SU-DHL-6 (cell line): Measurements from ENCODE around the gene TSPAN18.

ENCODE experiments used
- H2AFZ ChIP-seq: fragments of 200-600 bp; sonication (generic); 2 replicates; pipeline ENCODE4 v1.6.1; 2014; ENCODE audit warnings: low read depth, mild to moderate bottlenecking, moderate library complexity, mixed read lengths, antibody characterized with exemption, low read length; ENCODE audit not compliant: severe bottlenecking
- H3F3A ChIP-seq: fragments of 200-600 bp; shearing (Covaris generic); 2 replicates; pipeline ENCODE4 v1.6.0; 2016; ENCODE audit warnings: antibody characterized with exemption, mild to moderate bottlenecking; ENCODE audit not compliant: insufficient read depth
- H3K27ac ChIP-seq: fragments of 200-600 bp; sonication (generic); 2 replicates; pipeline ENCODE4 v1.5.1; 2016; ENCODE audit warnings: low read depth, mild to moderate bottlenecking, low read length, moderate library complexity, mixed read lengths
- H3K27me3 ChIP-seq: fragments of 200-600 bp; sonication (generic), shearing (Covaris generic); 2 replicates; pipeline ENCODE4 v1.6.0; 2014; ENCODE audit warnings: mild to moderate bottlenecking, low read length
- H3K36me3 ChIP-seq: fragments of 200-600 bp; sonication (generic); 2 replicates; pipeline ENCODE4 v1.6.1; 2014; ENCODE audit warnings: mild to moderate bottlenecking, low read length, mixed read lengths
- H3K4me2 ChIP-seq: fragments of 300-600, 200-600 bp; shearing (Covaris generic), sonication (generic); 2 replicates; pipeline ENCODE4 v1.6.0; 2014; ENCODE audit warnings: low read length, low read depth, mild to moderate bottlenecking; ENCODE audit not compliant: poor library complexity, severe bottlenecking
- H3K4me3 ChIP-seq: fragments of 200-600 bp; sonication (generic); 2 replicates; pipeline ENCODE4 v1.5.1; 2014; ENCODE audit warnings: antibody characterized with exemption, low read length, mild to moderate bottlenecking, mixed read lengths; ENCODE audit not compliant: insufficient read depth, poor library complexity, severe bottlenecking
- H3K79me2 ChIP-seq: fragments of 200-600 bp; sonication (generic); 2 replicates; pipeline ENCODE4 v1.6.1; 2014; ENCODE audit warnings: mild to moderate bottlenecking, low read length, moderate library complexity; ENCODE audit not compliant: insufficient read depth
- H3K9ac ChIP-seq: fragments of 200-600 bp; sonication (generic); 2 replicates; pipeline ENCODE4 v1.7.0; 2014; ENCODE audit warnings: mild to moderate bottlenecking, low read length
- H3K9me2 ChIP-seq: fragments of 200-600 bp; sonication (generic); replicated peaks from 2 replicates; pipeline ENCODE4 v1.6.1; 2014; ENCODE audit warnings: low read length; ENCODE audit not compliant: insufficient read depth
- H3K9me3 ChIP-seq: fragments of 200-600 bp; sonication (generic); 2 replicates; pipeline ENCODE4 v1.6.1; 2014; ENCODE audit warnings: low read length, mixed read lengths; ENCODE audit not compliant: insufficient read depth
- H4K20me1 ChIP-seq: fragments of 200-600 bp; sonication (generic); 2 replicates; pipeline ENCODE4 v1.6.1; 2014; ENCODE audit warnings: low read depth, mild to moderate bottlenecking, antibody characterized with exemption, low read length, moderate library complexity, mixed read lengths
- CTCF ChIP-seq: fragments of 200-600 bp; sonication (generic); IDR thresholded peaks from one replicate; pipeline ENCODE4 v1.5.1; 2017; ENCODE audit warnings: antibody characterized with exemption, mild to moderate bottlenecking, low read length, moderate library complexity; ENCODE audit not compliant: insufficient read depth, poor library complexity, severe bottlenecking
- EZH2phosphoT487 ChIP-seq: fragments of 200-600 bp; sonication (generic), shearing (Covaris generic); conservative IDR thresholded peaks from 2 replicates; pipeline ENCODE4 v1.6.1; 2018; ENCODE audit warnings: mild to moderate bottlenecking, antibody characterized with exemption, low read length, moderate library complexity, mixed read lengths

Gene TSPAN18

GRCh38 chr11:44777209-44778194, 50.7 kb downstream of the TSPAN18 start:
- H3K27me3 ChIP-seq, result no peaks in the 10 kb centered on the region
- H3K9me2 ChIP-seq, result no peaks in the 10 kb centered on the region
- no peak overlapping the region for H2AFZ ChIP-seq
- no peaks in the 10 kb centered on the region for H3K9me3 ChIP-seq
- H3K4me2 ChIP-seq, result no peak overlapping the region
- no peak overlapping the region for H3K4me3 ChIP-seq
- H3K27ac ChIP-seq, result no peak overlapping the region
- no peaks in the 10 kb centered on the region for H3K36me3 ChIP-seq
- H3K79me2 ChIP-seq, result no peaks in the 10 kb centered on the region
- TF ChIP-seq CTCF (no peak), EZH2phosphoT487 (no peak)
- no peak overlapping the region for H3K9ac ChIP-seq
- H3F3A ChIP-seq, result no peaks in the 10 kb centered on the region
- H4K20me1 ChIP-seq, result no peaks in the 10 kb centered on the region

GRCh38 chr11:44778195-44779100, 51.7 kb downstream of the TSPAN18 start:
- Histone ChIP-seq H4K20me1 (no peaks in the 10 kb centered on the region), H3K36me3 (no peaks in the 10 kb centered on the region), H3K9me2 (no peaks in the 10 kb centered on the region), H2AFZ (no peak overlapping the region), H3K4me3 (no peak overlapping the region), H3K27ac (no peak overlapping the region), H3K9me3 (no peaks in the 10 kb centered on the region), H3K79me2 (no peaks in the 10 kb centered on the region), H3K27me3 (no peaks in the 10 kb centered on the region), H3K9ac (no peak overlapping the region), H3K4me2 (no peak overlapping the region), H3F3A (no peaks in the 10 kb centered on the region)
- TF ChIP-seq CTCF, result no peak
- TF ChIP-seq EZH2phosphoT487, result no peak

DNA sequence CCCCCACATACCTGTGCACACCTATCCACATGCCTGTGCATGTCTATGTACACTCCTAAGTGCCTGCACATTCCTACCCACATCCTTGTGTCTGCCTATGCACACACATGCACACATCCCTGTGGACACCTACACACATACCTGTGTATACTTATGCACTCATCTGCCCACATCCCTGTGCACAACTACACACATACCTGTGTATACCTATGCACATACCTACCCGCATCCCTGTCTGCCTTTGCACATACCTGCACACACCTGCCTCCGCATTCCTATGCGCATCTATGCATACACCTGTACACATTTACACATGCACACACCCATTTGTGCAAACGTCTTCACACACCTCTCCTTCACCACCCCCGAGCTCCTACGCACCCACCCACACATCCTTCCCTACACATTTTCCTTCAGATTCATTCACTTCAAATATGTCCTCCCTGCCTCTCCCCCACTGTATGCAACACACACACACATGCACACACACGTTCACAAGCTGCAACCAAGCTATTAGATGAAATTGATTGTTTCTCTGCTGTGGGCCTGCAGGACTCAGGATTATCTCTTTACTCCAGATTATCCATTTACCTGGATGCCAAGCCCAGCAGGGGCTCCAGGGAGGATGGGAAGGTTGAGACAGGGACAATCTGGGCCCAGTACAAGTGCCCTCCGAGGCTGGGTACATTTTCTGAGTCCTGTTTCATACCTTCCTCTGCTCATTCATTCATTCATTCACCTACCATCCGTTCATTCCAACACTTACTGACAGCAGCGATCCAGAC, 53.2 kb downstream of the TSPAN18 start:
- H3K27ac ChIP-seq, result no peak overlapping the region
- H3K4me2 ChIP-seq, result no peak overlapping the region
- H3K9me3 ChIP-seq, result no peaks in the 10 kb centered on the region
- H3K36me3 ChIP-seq, result no peaks in the 10 kb centered on the region
- no peak overlapping the region for H3K4me3 ChIP-seq
- H3K9ac ChIP-seq, result no peak overlapping the region
- no peak for TF ChIP-seq CTCF
- TF ChIP-seq EZH2phosphoT487, result no peak
- no peaks in the 10 kb centered on the region for H4K20me1 ChIP-seq
- H3K27me3 ChIP-seq, result no peaks in the 10 kb centered on the region
- H2AFZ ChIP-seq, result no peak overlapping the region
- H3K79me2 ChIP-seq, result no peaks in the 10 kb centered on the region
- no peaks in the 10 kb centered on the region for H3K9me2 ChIP-seq
- H3F3A ChIP-seq, result no peaks in the 10 kb centered on the region
